Muscle layer of colon (tissue), 2 donors: ENCODE data around the gene FAHD1.

Source experiments
- H3K27ac ChIP-seq: one replicate; pipeline ENCODE4 v1.7.0; 2013; ENCODE audit warnings: low read depth, mild to moderate bottlenecking, low read length, moderate library complexity
- H3K27me3 ChIP-seq, 2 donors: one replicate each; pipeline ENCODE4 v1.7.0; 2013; ENCODE audit warnings: low read length in 2 of 2, mild to moderate bottlenecking in 2 of 2; ENCODE audit not compliant: insufficient read depth in 2 of 2, control insufficient read depth in 1 of 2
- H3K36me3 ChIP-seq: one replicate; pipeline ENCODE4 v1.7.0; 2013; ENCODE audit warnings: mild to moderate bottlenecking, low read length; ENCODE audit not compliant: insufficient read depth
- H3K4me1 ChIP-seq: one replicate; pipeline ENCODE4 v1.7.0; 2013; ENCODE audit warnings: mild to moderate bottlenecking, low read length; ENCODE audit not compliant: insufficient read depth
- H3K4me3 ChIP-seq, 2 donors: one replicate each; pipeline ENCODE4 v1.7.0; 2013; ENCODE audit warnings: low read length in 2 of 2, low read depth in 1 of 2, mild to moderate bottlenecking in 1 of 2, moderate library complexity in 1 of 2
- H3K9ac ChIP-seq: one replicate; pipeline ENCODE4 v1.7.0; 2013; ENCODE audit warnings: low read length
- H3K9me3 ChIP-seq: one replicate; pipeline ENCODE4 v1.7.0; 2013; ENCODE audit warnings: mild to moderate bottlenecking, low read length
- donor health status: abdominal sarcoma.
- donor health status: Adenocarcinoma of cecum.

The FAHD1 gene

DNA sequence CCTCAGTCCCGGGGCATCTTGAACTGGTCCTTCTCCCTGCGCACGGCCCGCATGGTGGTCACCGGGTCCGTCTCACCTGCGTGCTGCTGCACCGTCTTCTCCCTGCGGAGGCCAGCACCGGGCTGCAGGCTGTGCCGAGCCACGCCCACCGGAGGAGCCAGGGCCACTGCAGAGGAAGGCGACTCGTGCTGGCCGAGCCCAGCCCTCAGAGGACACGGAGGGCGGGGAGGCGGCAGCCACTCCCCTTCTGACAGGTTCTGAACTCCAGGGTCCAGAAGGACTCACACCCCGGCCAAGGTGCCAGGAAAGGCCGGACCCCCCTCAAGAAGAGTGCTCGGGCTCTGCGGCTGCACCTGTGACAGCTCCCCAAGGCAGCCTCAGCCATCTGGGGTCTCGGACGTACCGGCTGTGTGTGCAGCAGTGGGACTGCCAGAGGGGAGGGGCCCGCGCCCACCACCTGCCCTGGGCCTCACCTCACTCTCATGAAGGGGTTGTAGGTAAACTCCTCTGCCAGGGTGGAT lies 17.7 kb upstream of the FAHD1 start:
- Histone ChIP-seq H3K36me3 (peaks cover 42% of the 10 kb centered on the region), H3K4me1 (peaks cover 4% of the 10 kb centered on the region)

GRCh38 chr16:1810106-1810505 lies 16.9 kb upstream of the FAHD1 start:
- Histone ChIP-seq H3K27ac (no peak overlapping the region), H3K4me1 (peaks cover 4% of the 10 kb centered on the region), H3K36me3 (peaks cover 42% of the 10 kb centered on the region), H3K9ac (no peak overlapping the region), H3K4me3 (no peak overlapping the region), H3K9me3 (no peaks in the 10 kb centered on the region), H3K27me3 (no peaks in the 10 kb centered on the region)

More for the DNA sequence above, 17.7 kb upstream of the FAHD1 start:
- no peak overlapping the region for H3K9ac ChIP-seq
- no peaks in the 10 kb centered on the region for H3K27me3 ChIP-seq
- H3K9me3 ChIP-seq: no peaks in the 10 kb centered on the region
- H3K27ac ChIP-seq: no peak overlapping the region
- H3K4me3 ChIP-seq: no peak overlapping the region

DNA sequence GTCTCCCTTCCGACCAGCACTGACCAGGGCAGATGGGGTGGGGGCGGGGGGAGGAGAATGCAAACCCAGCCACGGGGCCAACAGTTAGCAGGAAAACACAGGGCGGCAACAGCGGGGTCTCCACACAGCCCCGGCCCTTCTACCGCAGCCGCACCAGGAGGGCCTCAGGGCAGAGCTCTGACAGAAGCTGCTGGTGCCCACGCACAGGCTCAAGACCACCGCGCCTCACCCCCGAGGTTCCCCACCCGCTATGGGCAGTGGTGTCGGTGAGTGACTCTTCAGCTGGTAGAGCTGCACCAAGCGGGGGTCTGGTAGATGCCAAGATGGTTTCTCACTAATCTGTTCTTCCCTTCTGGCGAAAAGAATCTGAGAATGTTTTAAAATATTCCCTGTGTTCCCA lies 16.5 kb upstream of the FAHD1 start:
- H3K27ac ChIP-seq: no peak overlapping the region
- H3K4me3 ChIP-seq: no peak overlapping the region
- H3K4me1 ChIP-seq: peaks cover 4% of the 10 kb centered on the region
- H3K9me3 ChIP-seq: no peaks in the 10 kb centered on the region
- H3K9ac ChIP-seq: no peak overlapping the region
- H3K27me3 ChIP-seq: no peaks in the 10 kb centered on the region
- H3K36me3 ChIP-seq: peaks cover 42% of the 10 kb centered on the region

- H3K27ac ChIP-seq: no peak overlapping the region
- H3K4me1 ChIP-seq: peaks cover 4% of the 10 kb centered on the region
- H3K4me3 ChIP-seq: no peak overlapping the region
- H3K9ac ChIP-seq: no peak overlapping the region
- no peaks in the 10 kb centered on the region for H3K27me3 ChIP-seq
- peaks cover 42% of the 10 kb centered on the region for H3K36me3 ChIP-seq
- H3K9me3 ChIP-seq: no peaks in the 10 kb centered on the region
Measured at GRCh38 chr16:1812732-1813163, 14.3 kb upstream of the FAHD1 start.

- Histone ChIP-seq H3K9ac (no peak overlapping the region), H3K9me3 (no peaks in the 10 kb centered on the region), H3K4me3 (no peak overlapping the region), H3K27ac (no peak overlapping the region), H3K27me3 (no peaks in the 10 kb centered on the region), H3K4me1 (peaks cover 4% of the 10 kb centered on the region), H3K36me3 (peaks cover 32% of the 10 kb centered on the region)
Measured at GRCh38 chr16:1815461-1815860, 11.5 kb upstream of the FAHD1 start.

- H3K9me3 ChIP-seq: no peaks in the 10 kb centered on the region
- peaks cover 43% of the 10 kb centered on the region for H3K36me3 ChIP-seq
- no peak overlapping the region for H3K27ac ChIP-seq
- no peaks in the 10 kb centered on the region for H3K27me3 ChIP-seq
- H3K4me3 ChIP-seq: no peak overlapping the region
- no peak overlapping the region for H3K9ac ChIP-seq
- peaks cover 4% of the 10 kb centered on the region for H3K4me1 ChIP-seq
Measured at GRCh38 chr16:1816396-1817275, 10.4 kb upstream of the FAHD1 start.

GRCh38 chr16:1817276-1817589 lies 9.8 kb upstream of the FAHD1 start:
- H3K4me3 ChIP-seq: no peak overlapping the region
- no peaks in the 10 kb centered on the region for H3K27me3 ChIP-seq
- no peak overlapping the region for H3K27ac ChIP-seq
- H3K9ac ChIP-seq: no peak overlapping the region
- peaks cover 4% of the 10 kb centered on the region for H3K4me1 ChIP-seq
- H3K36me3 ChIP-seq: peaks cover 49% of the 10 kb centered on the region
- H3K9me3 ChIP-seq: no peaks in the 10 kb centered on the region

- Histone ChIP-seq H3K4me1 (peaks cover 3% of the 10 kb centered on the region), H3K9me3 (no peaks in the 10 kb centered on the region), H3K4me3 (no peak overlapping the region), H3K9ac (no peak overlapping the region), H3K36me3 (peaks cover 53% of the 10 kb centered on the region), H3K27ac (no peak overlapping the region), H3K27me3 (no peaks in the 10 kb centered on the region)
Measured at GRCh38 chr16:1817716-1818115, 9.3 kb upstream of the FAHD1 start.

GRCh38 chr16:1818204-1818872 lies 8.7 kb upstream of the FAHD1 start:
- no peak overlapping the region for H3K9ac ChIP-seq
- H3K27ac ChIP-seq: no peak overlapping the region
- no peaks in the 10 kb centered on the region for H3K4me1 ChIP-seq
- H3K27me3 ChIP-seq: no peaks in the 10 kb centered on the region
- no peaks in the 10 kb centered on the region for H3K9me3 ChIP-seq
- H3K4me3 ChIP-seq: no peak overlapping the region
- H3K36me3 ChIP-seq: peaks cover 52% of the 10 kb centered on the region

DNA sequence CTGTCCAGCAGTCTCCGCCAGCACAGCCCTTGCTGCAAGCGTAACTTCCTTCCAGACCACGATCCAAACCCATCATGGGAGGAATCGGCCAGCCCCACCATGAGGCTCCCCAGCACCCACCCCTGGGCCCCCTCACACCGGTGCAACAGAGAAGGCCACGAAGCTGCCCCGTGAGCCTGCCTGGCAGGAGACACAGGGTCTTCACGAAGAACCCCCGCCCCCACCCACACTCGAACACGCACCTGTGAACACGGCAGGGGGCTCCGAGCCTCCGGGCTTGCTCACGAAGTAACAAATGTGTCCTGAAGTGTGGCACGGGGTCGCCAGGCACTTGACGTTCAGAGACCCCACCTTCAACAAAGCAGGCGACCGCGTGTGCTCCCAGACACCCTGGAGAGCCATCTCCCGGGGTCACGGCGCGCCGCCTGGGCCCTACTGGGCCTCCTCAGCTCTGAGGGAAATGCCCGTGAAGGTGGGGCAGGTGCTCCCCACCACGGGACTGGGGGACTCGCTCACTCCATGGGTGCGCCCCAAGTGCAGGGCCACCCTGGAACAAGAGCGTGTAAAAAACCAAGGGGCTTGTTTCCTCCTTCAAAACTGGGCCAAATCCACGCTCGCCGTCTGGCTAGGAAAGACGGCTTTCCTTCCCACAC lies 8.0 kb upstream of the FAHD1 start:
- H3K27ac ChIP-seq: no peak overlapping the region
- peaks cover 46% of the 10 kb centered on the region for H3K36me3 ChIP-seq
- H3K9me3 ChIP-seq: no peaks in the 10 kb centered on the region
- H3K27me3 ChIP-seq: no peaks in the 10 kb centered on the region
- no peak overlapping the region for H3K4me3 ChIP-seq
- no peak overlapping the region for H3K9ac ChIP-seq
- H3K4me1 ChIP-seq: peaks cover 4% of the 10 kb centered on the region

- Histone ChIP-seq H3K27me3 (no peaks in the 10 kb centered on the region), H3K4me3 (no peak overlapping the region), H3K4me1 (peaks cover 10% of the 10 kb centered on the region), H3K9ac (no peak overlapping the region), H3K27ac (no peak overlapping the region), H3K9me3 (no peaks in the 10 kb centered on the region), H3K36me3 (peaks cover 45% of the 10 kb centered on the region)
Measured at GRCh38 chr16:1819611-1820010, 7.4 kb upstream of the FAHD1 start.
